Activated naive CD4-positive, alpha-beta T cell treated with anti-CD3 and anti-CD28 coated beads, Interleukin-2, amount 50 U/mL, for 24 hours (primary cell): ENCODE measurements around the gene ATP2A3.

Experiments used
- H3K27ac Mint-ChIP-seq: one replicate; pipeline ENCODE4 v1.8.0; 2021; ENCODE audit warnings: mild to moderate bottlenecking, mixed read lengths
- H3K27me3 Mint-ChIP-seq: one replicate; pipeline ENCODE4 v1.8.0; 2021; ENCODE audit warnings: mixed read lengths
- H3K36me3 Mint-ChIP-seq: one replicate; pipeline ENCODE4 v1.8.0; 2021; ENCODE audit warnings: mixed read lengths
- H3K4me1 Mint-ChIP-seq: one replicate; pipeline ENCODE4 v1.8.0; 2021; ENCODE audit warnings: mixed read lengths
- H3K4me3 Mint-ChIP-seq: one replicate; pipeline ENCODE4 v1.8.0; 2021; ENCODE audit warnings: mild to moderate bottlenecking, mixed read lengths
- H3K9me3 Mint-ChIP-seq: one replicate; pipeline ENCODE4 v1.8.0; 2021; ENCODE audit warnings: mixed read lengths

The ATP2A3 gene

DNA sequence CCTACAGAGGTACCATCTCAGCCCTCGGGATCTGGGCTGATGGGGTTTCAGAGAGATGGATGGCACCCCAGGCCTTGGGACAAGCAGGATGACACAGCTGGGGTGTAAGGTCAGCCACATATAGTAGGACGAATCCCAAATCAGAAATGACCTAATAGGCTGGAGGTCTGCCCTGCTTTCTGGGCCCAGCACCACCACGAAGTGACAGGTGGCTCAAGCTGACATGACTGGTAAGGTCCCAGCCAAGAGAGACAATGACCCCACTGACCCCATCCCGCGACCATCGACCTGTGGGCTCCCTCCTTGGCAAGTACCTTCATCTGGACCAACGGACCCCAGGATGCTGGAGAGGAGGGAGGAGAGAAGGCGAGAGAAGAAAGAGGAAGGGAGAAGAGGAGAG lies 87.0 kb downstream of the ATP2A3 start:
- no peak overlapping the region for H3K4me3 Mint-ChIP-seq
- no peak overlapping the region for H3K27ac Mint-ChIP-seq
- no peaks in the 10 kb centered on the region for H3K4me1 Mint-ChIP-seq
- H3K27me3 Mint-ChIP-seq: no peaks in the 10 kb centered on the region
- H3K36me3 Mint-ChIP-seq: peaks cover 5% of the 10 kb centered on the region
- H3K9me3 Mint-ChIP-seq: no peaks in the 10 kb centered on the region

GRCh38 chr17:3875317-3875716 lies 88.9 kb downstream of the ATP2A3 start:
- peaks cover 5% of the 10 kb centered on the region for H3K4me1 Mint-ChIP-seq
- peaks cover 5% of the 10 kb centered on the region for H3K36me3 Mint-ChIP-seq
- H3K27ac Mint-ChIP-seq: no peak overlapping the region

More at GRCh38 chr17:3875317-3875716, 88.9 kb downstream of the ATP2A3 start:
- Mint-ChIP-seq H3K4me3 (no peak overlapping the region), H3K9me3 (no peaks in the 10 kb centered on the region), H3K27me3 (no peaks in the 10 kb centered on the region)
